HG03045 (cell line): ENCODE data around the gene ARHGAP6.

Experiments
- ATAC-seq: cut with Tn5 transposase; IDR thresholded peaks from one replicate; pipeline ENCODE4 v1.9.1; 2021; ENCODE audit warnings: mild to moderate bottlenecking, moderate library complexity; ENCODE audit not compliant: unreplicated experiment

The ARHGAP6 gene

DNA sequence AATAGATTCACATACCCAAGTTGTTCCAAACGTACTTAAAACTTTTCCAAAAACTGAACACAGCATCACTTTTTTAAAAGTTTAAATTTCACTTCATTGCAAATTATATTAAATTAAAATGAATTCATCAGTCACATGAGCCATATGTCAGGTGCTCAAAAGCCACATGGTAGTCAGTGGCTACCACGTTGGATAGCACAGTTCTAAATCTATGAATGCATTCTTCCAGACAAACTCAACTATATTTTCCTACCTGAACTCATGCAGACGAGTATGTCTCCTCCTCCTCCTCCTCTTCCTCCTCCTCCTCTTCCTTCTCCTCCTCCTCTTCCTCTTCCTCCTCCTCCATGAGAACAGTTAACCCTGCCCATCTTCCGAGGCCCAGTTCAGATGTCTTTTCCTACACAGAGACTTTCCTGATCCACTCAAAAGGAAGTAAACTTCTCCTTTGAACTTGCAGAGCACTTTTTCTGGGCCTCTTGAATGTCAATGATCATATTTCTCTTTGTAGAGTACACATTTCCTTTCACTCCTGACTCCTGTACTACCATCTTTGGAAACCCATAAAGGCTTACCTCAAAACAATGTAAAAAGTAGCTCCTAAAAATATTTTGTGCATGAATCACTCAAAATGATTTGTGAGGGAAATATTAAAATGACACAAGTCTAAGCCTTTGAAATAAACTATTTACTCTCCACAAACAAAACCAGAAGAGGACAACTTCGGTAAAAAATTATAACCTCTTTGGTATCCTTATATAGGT lies 199.9 kb downstream of the ARHGAP6 start:
- ATAC-seq: no peak

DNA sequence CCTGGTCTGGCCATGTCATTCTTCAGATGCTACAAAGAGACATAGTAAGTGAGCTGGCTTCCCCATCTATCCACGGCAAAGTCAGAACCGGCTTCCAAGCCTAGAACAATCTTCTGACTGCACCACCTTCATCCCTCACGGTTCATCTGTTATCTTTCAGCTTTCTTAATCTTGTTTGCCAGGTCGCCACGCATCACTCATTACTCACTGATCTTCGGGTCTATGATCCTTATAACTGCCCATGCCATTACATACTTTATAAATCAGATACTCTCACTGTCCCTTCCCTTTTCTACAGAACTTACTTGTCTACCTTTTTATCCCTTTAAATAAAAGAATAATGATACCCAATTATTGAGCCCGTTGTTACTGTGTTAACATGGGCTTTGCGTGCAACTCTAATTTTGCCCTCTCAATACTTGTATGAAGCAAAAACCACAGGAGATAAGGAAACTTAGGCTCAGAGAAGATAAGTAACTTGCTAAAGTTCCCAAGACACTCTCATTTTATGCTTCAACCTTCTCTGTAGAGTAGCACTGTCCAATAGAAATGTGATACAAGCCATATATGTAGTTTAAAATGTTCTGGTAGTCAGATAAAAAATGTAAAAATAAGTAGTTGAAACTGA lies 200.8 kb downstream of the ARHGAP6 start:
- ATAC-seq: no peak

DNA sequence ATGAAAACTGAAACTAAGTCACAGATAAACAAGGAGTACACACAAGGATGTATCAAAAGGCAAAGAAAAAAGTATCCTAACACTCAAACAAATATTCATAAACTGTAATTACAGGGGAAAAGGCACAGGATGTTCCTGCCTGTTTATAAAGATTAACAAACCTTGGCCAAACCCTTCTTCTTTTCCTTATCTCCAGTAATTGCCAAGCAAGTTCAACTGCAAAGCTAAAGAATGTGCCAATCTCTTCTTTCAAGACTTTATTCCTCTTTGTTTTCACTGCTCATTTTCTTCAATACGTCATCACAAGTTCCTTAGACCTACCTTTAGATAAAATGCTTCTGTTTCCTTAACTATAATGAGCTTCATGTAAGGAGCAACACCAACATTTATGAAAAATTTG lies 201.3 kb downstream of the ARHGAP6 start:
- no peak for ATAC-seq

DNA sequence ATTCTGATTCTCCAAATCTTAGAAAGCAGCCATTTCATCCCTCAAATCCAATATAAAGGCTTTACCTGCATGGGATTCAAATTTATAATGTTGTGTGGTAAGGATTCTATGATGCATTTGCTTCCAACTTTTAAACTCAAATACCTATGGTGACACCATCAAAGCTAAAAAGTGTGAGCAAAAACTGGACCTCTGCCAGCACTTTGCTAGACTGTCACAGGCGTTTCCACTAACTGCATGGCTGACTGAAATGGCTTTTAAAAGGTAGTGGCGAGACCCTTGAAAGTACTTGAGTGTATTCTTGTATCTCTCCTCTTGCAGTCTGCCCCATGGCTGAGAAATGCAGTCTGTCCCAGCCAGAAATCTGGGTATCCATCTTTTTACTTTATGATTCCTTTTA lies 203.1 kb downstream of the ARHGAP6 start:
- no peak for ATAC-seq

DNA sequence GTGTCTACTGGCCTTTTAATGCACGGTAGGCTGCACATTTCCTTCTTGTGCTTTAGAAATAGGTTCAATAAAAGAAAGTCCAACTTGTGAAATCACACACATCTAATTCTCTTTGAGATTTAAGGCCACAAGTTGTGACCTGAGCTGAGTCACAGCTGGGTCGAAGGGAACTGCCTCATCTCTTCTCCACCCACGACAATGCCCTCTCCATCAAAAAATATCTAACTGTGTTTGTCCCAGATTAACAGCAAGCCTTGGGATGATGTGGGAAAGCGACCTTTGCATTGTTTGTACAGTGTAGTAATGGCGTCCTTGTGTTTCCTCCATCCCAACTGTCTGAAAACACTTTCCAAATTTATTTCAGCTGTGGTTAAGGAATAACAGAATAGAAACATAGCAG lies 203.6 kb downstream of the ARHGAP6 start:
- ATAC-seq: no peak

DNA sequence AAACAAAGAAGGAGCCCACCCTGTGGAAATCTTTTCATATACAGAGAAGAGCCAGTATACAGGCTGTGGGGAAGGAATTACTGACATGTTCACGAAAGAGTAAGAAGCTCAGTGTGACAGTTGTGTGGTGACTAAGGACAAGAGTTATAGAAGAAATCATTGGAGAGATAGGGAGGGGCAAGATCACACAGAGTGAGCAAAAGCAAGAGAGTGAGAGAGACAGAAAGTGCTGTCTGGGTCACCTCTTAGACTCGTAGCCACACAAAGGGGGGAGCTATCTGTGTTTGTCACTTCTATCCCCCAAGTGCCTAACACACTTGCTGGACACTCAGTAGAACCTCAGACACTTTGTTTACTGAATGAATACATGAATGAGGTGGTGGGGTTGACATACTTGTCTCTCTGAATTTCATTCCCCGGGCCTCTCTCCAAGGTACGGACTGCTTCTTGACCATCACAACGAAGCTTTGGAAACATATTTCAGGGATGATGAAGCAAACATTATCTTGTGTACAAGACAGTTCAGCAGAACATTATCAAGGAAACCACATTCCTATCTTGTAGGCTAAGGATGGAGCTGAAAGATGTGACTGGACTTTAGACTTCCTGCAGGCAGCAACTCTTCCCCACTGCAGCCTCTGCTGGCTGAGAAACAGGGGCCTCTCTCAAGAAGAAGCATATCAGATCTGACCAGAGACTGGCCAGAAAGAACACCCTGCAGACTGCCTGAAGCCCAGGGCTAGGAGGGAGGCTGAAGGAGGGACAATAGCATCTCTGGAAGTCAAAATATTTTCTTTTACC lies 204.3 kb downstream of the ARHGAP6 start:
- no peak for ATAC-seq

DNA sequence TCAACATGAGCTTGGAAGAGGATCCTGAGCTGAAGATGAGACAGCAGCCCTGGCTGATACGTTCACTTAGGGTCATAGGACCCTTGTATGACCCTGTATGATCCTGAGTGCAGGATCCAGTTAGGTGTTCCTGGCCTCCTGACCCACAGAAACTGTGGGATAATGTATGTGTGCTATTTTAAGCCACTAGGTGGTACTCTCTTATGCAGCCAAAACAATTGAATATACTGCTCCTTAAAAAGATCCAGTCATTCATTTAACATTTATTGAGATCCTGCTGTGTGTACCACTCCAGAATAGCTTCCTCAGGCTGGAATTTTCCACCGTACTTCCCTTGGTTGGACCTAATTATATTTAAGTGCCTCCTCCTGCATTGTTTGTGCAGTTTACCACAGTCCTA lies 205.4 kb downstream of the ARHGAP6 start:
- no peak for ATAC-seq

DNA sequence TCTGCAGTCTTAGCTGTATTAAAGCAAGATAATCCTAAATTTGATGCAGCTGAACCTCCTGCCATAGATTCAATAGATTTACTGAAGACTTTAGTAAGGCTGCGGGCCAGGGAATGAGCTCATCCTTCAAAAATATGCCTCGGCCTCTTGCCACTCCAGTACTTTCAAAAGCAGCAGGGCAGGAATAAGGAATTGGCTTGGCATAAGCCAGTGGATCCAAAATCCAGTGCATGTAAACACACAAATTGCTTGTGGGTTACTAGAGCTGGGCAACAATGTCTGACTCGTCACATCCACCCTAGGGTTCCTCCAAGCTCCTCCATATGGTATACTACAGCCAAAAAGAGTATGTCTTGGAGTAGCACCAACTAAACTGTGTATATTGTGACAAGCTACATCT lies 207.6 kb downstream of the ARHGAP6 start:
- no peak for ATAC-seq

DNA sequence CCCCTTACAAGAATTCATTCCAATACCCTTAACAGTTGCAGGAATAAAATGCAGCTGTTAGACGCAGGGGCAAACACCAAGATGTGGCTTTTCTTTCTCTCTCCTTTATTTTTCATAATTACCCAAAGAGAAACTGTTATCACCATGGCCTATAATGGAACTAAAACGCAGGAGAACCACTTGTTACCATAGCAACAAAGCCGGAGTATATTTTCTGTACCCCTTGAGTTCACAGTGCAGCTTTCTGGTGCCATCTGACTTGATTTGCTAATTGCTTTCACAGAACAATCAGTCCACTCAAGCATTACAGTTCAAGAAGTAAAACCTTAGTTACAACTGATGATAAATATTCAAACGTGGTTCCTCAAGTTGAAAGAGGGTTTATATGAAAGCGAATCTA lies 214.6 kb downstream of the ARHGAP6 start:
- no peak for ATAC-seq

DNA sequence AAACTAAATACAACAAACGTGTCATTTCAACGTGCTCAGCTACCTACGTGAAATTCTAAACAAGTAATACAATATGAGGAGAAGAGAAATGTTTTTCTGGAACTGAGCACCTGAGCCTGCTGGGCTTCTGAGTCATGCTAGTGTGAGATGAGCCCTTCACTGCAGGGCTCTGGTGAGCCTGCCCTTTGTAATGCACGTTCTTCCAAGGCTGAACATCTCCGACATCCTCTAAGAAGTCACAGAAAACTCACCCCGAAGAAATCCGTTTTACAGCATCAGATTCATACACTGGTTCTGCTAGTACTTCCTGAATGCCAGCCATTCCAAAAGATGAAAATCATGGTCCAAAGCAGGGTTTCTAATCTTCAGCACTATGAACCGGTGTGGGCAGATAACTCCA lies 215.4 kb downstream of the ARHGAP6 start:
- ATAC-seq: no peak

DNA sequence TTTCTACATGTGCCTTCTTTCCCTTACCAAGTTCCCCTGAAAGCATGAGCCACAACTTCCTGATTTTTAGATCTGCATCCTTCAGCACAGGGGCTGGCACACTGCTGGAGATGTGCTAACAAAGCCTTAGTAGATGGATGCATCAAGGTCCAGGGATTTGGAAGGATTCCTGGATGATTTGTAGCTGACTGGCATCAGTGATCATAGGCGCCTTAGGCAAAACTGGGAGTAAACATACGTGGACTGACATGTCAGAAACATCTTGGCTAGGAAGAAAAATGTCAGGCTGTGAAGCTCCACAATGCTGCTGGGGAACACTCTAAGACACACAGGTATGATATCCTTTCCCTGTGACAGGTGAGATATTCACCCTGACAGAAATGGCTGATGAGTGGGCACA lies 216.1 kb downstream of the ARHGAP6 start:
- no peak for ATAC-seq

DNA sequence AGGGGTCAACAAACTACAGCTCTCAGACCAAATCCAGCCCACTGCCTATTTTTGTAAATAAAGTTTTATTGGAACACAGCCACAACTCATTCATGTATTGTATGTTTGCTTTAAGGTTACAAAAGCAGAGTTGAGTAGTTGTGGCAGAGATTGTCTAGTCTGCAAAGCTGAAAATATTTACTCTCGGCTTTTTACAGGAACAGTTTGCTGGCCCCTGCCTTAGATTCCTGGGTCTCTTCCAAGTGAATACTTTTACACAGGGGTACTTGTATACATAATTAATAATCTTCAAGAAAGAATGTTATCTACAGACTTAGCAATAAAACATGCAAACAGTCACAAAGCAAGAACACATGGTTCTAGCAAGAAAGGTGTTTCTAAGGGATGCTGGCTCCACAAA lies 218.3 kb downstream of the ARHGAP6 start:
- ATAC-seq: no peak

DNA sequence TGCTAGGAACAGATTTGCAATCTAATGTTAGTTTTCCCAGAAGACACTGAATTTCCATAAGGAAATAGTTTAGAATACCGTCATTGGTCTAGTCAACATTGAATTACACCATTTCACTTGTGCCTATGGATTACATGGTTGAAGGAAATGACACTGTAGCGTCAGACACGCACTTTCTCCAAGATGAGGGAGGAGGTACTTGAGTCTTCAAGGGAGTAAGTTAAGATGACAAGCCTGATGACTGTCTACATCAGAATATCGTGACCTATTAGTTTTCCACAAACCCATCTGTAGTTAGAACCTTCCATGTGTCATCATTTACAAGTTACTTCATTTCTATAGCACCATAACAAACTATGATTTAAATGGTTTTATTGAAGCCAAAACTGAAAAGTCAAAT lies 218.8 kb downstream of the ARHGAP6 start:
- no peak for ATAC-seq

DNA sequence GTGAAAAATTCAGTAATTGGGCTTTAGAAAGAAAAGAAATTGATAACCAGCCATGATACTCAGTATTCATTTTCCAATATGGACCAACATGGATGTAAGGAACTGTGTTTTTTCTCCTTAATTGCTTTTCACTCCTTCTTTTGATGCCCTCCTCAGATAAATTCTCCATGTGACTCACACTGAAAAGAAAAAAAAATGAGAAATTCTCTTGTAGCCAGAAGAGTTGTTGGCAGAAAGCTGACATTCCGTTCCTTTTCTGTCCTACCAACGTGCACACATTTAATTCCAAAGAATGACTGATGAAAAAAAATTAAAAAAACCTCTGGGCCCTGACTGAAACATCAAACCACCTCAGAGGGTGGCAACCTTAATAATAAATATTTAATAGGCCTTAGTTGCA lies 219.4 kb downstream of the ARHGAP6 start:
- ATAC-seq: no peak

DNA sequence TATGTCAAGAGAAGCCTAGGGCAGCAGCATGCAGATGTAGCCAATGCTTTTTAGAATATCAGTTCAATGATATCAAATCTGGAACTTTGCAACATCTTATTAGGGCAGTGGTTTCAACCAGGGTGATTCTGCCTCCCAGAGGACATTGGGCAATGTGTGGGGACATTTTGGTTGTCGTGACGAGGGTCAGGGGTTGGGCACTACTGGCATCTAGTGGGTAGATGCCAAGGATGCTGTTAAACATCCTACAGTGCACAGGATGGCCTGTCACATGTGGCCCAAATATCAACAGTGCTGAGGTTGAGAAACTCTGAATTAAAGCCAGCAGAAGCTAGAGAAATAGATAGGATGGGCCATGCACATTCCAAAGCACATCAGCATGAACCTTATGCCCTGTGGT lies 220.2 kb downstream of the ARHGAP6 start:
- ATAC-seq: no peak

DNA sequence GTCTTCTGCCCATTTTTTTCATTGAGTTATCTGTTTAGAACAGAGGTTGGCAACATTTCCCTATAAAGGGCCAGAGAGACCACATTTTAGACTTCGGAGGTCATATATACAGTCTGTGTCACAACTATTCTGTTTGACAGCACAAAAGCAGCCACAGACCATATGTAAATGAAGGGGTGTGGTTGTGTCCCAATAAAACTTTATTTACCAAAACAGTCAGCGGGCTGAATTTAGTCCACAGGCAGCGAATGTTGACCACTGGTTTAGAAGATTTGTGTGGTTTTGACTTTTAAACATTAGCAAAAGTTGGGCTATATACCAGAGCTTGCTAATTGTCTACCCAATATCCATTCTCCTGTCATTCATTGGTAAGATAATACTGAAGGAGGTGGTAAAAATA lies 221.7 kb downstream of the ARHGAP6 start:
- ATAC-seq: no peak

DNA sequence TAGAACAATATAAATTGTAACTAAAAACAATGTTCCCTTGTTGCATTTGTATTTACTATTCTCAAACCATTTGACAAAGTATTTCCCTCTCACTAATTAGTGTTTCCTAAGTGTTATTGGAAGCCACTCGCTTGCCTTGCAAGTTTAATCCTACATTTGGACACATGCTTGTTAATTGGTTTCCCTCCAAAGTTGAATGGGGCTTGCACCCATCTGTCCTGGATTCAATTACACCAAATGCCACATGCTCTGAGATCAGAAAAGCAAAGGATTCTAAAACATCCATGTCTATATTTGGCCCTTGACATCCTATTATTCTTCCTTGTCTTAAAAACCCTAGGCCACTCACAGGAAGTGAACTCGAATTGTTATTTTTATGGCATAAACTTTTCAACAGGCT lies 225.9 kb downstream of the ARHGAP6 start:
- ATAC-seq: no peak

DNA sequence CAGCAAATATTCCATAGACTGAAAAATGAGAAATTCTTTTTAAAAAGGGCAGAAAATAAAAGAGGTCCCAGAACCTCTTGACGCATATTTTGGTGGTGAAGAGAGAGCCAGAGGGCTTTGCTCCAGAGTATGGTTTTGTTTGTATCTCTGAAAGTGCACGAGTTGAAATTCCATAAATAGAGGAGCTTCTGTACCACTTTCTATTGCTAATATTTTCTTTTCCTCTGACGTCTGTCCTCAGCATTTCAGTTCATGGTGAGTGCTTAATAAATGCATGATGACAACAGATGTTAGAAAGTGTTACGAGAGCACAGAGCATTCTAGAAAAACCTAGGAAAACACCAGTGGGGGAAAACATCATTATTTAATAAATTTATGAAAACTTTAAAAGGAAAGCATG lies 227.0 kb downstream of the ARHGAP6 start:
- ATAC-seq: no peak

DNA sequence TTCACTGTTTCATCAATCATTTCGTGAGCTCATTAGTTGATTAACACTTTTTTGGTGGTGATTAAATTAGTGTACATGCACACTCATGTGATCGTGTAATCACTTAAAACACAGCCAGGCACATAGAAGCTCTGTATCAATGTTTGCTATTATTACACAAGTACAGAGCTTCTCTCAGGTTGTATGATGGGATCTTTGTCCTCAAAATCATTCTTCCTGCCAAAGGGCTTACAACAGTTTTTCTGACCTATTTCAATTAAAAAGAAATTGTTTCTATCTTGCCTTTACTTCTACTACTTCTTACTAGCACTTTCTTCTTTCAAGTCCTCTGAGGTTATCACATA lies 227.4 kb downstream of the ARHGAP6 start:
- ATAC-seq: no peak

DNA sequence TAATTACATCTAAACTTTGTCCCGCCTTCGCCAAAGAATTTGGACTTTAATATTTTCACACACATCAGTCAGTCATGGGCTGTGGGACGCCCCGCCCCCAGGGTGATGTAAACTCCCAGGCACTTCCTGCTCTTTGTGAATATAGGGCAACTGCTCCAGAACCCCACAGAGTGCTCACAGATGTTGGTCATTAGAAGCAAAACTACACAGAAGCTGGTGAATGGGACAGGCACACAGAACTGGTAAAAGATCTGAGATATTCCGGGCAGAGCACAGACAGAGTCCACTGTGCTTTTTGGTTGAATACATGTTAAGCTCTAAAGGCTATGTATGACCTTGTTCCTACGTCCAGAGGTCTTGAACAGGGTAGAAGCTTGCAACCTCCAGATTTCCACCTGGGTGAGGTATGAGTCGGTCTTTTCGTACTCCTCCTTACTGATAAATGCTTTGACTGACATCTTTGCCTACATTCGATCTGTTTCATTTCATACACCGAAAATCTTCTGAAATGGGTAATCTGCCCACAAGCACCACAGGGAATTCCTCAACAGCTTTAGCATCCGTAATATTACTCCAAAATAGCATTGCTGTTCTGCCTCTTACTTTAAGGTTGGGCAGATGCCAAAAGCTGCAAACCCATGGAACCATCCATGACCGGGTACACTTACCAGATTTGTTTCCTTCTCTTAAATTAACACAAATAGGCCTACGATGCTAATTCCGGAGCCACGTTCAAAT lies 227.9 kb downstream of the ARHGAP6 start:
- no peak for ATAC-seq

DNA sequence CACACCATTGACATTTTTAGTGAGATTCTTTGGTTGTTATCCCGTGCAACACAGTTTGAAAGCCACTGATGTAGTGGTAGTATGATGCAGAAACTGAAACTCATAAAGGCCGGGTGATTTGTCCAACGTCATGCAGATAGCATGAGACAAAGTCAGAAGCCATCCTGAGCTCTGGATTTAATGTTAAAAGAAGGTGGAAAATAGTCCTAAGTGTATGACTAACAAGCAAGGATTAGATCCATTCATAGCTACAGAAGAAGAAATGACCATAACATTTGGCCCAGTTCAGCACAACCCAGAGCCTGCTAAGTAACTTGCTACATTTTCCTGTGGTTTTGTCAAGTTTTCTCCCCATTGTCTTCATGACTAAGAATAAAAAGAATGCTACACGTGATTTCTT lies 230.2 kb downstream of the ARHGAP6 start:
- ATAC-seq: no peak

DNA sequence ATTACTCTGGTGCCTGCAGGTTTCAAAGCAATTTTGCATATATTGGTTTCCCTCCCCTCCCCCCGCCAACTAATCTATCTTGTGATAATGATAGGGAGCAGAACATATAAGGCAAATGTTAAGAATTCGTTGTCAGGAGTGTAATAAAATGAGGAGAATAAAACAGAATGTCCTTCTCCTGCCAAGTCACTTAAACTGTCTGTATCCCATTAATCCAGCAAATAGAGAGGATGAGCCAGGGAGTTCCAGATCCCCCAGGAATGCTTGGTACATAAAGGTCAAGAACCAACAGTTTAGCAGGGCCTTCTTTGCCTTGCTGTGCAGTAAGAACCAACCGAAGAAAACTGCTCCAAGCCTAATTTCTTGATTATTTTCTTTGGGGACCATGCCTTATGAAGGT lies 231.1 kb downstream of the ARHGAP6 start:
- no peak for ATAC-seq
